VCaP (cell line): Measurements from ENCODE around the gene IL2RA.

Source experiments
- H3K27ac ChIP-seq: fragments of 450-650 bp; 2 replicates; pipeline ENCODE4 v1.5.1; 2017
- CTCF ChIP-seq: fragments of 450-650 bp; conservative IDR thresholded peaks from 2 replicates; pipeline ENCODE4 v1.5.1; 2017; ENCODE audit warnings: mild to moderate bottlenecking, moderate library complexity

IL2RA gene

GRCh38 chr10:5981529-5981928 lies 80.6 kb downstream of the IL2RA start:
- TF ChIP-seq CTCF, result no peak
- H3K27ac ChIP-seq, result no peak overlapping the region

GRCh38 chr10:5978230-5978489 lies 84.0 kb downstream of the IL2RA start:
- peak overlapping the region; percentile 79 for H3K27ac ChIP-seq

GRCh38 chr10:5977471-5978229 lies 84.5 kb downstream of the IL2RA start, which contains the start of gene IL15RA:
Gene IL15RA, minus strand, starts transcription at chr10:5977543. Its CDS starts 51 bp downstream, at chr10:5977492.
- peak; percentile 50 for TF ChIP-seq CTCF
- H3K27ac ChIP-seq, result peak within 1 kb of the TSS; percentile 79

More at GRCh38 chr10:5978230-5978489, 84.0 kb downstream of the IL2RA start:
- 0 out of 2 replicates have a peak, but pooled peaks have one; percentile 4 for TF ChIP-seq CTCF

- no peak for TF ChIP-seq CTCF
- peak overlapping the region; percentile 79 for H3K27ac ChIP-seq
Observed at GRCh38 chr10:5976512-5977470, 85.4 kb downstream of the IL2RA start.

GRCh38 chr10:5975641-5976473 lies 86.3 kb downstream of the IL2RA start:
- peak overlapping the region; percentile 79 for H3K27ac ChIP-seq
- TF ChIP-seq CTCF, result no peak

- H3K27ac ChIP-seq, result no peak overlapping the region
- no peak for TF ChIP-seq CTCF
Observed at GRCh38 chr10:5973069-5973468, 89.1 kb downstream of the IL2RA start.
